Measurements from ENCODE around the gene EME2.
"Not testable (repeated sequence)": the region's sequence is repeated elsewhere in the genome, so short reads cannot be mapped to it uniquely, and the experiment has no call there.

Gene EME2

DNA sequence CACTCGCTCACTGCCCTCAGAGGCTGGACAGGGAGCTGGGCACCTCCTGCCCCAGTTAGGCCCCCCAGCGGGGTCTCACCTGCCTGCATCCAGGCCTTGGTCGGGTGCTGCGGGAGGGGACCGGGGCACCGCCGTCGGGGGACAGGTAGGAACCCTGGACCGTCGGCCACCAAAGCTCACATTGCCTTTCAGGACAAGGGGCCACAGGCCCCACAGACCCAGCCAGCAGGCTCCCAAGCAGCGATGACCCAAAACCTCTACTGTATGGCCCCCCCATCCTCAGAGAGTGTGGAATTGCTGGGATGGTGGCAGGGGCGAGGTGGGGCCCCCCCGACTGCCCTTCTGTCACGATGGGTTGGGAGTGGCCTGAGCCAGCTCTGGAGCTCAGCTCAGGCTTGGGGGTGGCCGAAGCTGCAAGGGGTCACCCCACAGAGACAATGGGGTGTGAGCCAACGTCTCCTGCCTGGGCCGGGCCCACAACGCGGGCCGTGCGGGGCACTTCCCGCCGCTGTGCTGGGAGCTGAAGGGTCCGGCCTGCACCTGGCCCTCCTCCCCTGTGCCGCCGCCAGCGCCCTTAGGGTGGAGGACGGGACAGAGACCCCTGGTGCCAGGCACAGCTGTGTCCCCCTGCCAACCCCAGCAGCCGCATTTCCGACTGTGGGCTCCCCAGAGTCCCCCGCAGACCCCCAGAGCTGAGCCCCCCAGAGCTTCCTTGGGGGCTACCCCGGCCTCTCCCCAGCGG lies 20.4 kb downstream of the EME2 start:
- no peak for DNase-seq

DNA sequence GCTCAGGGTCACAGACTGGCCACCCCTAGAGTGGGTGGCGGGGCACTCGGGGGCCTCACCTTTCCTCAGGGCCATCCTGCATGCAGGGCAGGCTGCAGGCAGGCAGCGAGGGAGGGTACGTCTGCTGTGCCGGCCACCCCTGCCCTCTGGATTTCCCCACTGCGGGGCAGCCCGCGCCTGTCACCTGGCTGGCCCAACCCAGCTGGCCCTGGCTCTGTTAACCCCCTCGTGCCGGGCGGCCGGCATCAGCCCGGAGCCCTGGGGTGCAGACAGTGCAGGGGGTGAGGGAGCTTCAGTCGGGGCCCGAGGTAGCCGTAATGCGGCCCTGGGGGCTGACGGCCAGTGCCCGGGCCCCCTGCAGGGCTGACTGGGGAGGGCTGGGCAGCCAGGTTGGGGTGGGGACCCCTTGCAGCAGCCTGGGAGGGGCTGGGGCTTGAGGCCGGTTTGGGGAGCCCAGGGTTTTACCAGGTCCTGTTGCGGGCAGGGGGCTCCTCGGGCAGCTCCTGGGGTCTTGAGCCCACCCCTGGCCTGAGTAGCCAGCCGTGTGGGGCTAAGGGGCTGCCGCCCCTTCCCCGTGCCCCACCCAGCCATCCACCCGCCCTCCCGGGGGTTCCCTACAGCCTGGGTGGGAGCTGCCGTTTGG lies 21.1 kb downstream of the EME2 start, which contains the start of gene IGFALS:
IGFALS (minus strand) TSS at position 128 of the 643 bp plus-strand sequence; CDS start at position 75, 53 bp downstream.
- DNase-seq: no peak

DNA sequence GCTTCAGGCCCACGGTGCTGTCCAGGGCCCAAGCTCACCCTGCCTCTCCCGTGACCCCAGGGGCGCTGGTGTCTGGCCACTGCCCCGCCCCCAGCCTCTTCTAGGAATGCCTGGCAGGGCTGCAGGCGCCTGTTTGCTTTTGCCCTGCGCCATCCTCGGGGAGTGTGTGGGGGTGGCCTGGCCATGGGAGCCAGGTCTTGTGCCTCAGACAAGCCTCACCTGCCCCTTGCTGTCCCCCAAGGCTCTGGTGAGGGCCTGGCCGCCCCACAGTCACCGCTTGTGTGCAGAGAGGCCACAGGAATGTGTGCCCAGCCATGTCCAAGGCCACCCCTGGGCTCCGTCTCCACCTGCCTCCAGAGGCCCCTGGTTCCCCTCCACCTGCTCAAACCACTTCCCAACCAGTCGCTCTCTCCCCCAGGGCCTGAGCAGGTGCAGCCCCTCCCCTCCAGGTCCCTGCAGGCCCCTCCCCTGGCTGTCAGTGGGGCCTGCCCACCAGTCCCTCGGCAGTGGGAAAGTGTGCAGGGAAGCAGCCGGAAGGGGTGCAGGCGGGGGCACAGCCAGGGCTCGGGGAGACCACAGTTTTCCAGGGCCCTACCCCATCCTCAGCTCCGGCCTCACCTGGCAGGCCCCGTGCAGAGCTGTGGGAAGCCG lies 21.7 kb downstream of the EME2 start:
- no peak for DNase-seq

DNA sequence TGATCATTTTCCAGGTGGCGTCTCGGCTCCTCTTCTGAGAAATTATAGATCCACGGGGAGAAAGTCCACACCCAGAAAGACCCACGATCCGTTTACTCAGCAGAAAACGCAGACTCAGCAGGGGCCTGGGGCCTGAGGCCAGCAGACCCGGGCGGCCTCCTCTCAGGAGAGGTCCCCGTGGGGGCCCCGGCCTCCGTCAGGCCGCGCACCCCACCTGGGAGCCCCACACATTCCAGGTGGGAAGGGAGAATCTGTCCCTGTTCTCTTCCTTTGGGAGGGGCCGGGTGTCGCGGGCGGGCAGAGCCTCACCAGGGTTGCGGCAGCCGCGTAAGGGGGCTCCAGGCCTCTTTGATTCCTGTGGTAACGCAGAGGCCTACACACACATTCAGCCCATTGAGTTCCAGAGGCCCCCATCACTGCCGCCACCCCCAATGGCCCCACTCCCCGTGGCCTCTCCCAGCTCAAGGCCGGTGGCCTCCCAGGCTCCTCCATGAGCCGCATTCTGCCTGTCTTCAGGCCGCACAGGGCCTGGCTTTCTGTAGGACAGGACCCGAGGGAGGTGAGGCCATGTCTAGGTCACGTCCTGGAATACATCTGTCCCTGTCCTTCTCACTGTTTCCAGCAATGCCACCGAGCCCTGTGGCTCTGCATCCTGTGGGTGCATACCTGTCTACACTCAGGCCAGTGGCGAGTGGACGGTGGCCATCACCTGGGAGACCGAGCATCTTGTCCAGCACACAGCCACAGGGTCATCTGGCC lies 22.5 kb downstream of the EME2 start:
- no peak for DNase-seq

DNA sequence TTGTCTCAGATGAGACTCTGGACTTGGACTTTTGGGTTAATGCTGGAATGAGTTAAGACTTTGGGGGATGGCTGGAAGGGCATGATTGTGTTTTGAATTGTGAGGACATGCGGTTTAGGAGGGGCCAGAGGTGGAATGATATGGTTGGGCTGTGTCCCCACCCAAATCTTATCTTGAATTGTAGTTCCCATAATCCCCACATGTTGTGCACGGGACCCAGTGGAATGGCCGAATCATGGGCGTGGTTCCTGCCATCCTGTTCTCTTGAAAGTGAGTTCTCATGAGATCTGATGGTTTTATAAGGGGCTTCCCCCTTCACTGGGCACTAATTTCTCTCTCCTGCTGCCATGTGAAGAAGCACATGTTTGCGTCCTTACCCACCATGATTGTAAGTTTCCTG lies 26.7 kb downstream of the EME2 start:
- DNase-seq: not testable (repeated sequence)

- no peak for DNase-seq
These were observed 28.1 kb downstream of the EME2 start for GRCh38 chr16:1800701-1801100.

DNA sequence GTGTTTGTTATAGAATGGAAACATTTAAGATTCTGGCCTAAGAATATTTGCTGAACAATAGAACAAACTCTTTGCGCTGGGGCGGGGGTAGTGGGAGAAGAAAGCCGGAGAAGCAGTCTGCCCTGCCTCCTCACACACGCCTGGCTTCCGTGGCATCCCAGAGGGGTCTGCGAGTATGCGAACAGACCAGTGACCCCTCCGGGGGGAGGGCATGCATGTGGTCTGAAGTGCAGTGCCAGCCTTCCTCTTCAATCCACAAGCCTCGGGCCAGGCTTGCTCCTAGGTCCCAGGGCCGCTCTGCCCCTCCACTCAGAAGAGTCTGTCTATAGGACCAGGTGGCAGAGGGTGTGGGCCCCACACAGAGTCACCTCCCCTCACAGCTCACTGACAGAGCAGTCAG lies 35.0 kb downstream of the EME2 start:
- DNase-seq: no peak

- no peak for DNase-seq
These were observed 36.1 kb downstream of the EME2 start for GRCh38 chr16:1808691-1809090.

- no peak for DNase-seq
These were observed 36.7 kb downstream of the EME2 start for GRCh38 chr16:1809281-1809801.

- no peak for DNase-seq
These were observed 37.5 kb downstream of the EME2 start for GRCh38 chr16:1810106-1810505.

DNA sequence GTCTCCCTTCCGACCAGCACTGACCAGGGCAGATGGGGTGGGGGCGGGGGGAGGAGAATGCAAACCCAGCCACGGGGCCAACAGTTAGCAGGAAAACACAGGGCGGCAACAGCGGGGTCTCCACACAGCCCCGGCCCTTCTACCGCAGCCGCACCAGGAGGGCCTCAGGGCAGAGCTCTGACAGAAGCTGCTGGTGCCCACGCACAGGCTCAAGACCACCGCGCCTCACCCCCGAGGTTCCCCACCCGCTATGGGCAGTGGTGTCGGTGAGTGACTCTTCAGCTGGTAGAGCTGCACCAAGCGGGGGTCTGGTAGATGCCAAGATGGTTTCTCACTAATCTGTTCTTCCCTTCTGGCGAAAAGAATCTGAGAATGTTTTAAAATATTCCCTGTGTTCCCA lies 37.9 kb downstream of the EME2 start:
- DNase-seq: no peak

- DNase-seq: peak; percentile 62
These were observed 40.1 kb downstream of the EME2 start for GRCh38 chr16:1812732-1813163.

- no peak for DNase-seq
These were observed 42.9 kb downstream of the EME2 start for GRCh38 chr16:1815461-1815860.

GRCh38 chr16:1816396-1817275 lies 44.0 kb downstream of the EME2 start:
- no peak for DNase-seq

DNA sequence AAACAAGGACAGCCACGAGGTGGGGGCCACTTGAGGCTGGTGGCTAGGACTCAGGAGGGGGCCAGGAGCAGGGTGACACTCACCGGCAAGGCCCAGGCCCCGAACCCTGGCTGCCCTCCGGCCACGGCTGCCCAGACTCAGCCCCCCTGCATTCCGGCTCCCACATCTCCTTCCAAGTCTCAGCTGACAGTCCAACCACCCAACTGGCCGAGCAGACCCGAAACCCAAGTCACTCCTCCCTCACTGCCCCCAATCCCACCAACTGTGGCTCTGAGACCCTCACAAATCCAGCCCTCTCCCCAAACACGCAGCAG lies 44.6 kb downstream of the EME2 start:
- DNase-seq: no peak

DNA sequence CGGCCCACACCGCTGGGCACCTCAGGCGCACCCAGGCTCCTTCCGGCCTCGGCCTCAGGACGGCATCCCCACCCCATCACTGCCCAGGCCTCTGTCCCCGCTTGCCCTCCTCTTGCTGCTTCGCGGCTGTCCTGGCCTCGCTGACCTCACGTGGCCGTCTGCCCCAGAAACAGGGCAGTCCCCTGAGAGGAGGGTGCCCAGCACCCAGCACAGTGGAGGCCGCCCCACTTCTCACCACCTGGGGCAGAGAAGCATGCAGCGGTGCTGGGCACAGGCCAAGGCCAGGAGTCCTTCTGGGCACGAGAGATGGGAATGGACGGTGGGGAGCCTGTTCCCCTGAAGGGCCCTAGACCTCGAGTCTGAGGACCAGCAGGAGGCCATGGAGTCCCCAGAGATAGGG lies 45.1 kb downstream of the EME2 start:
- no peak for DNase-seq

GRCh38 chr16:1818204-1818872 lies 45.7 kb downstream of the EME2 start:
- DNase-seq: no peak

DNA sequence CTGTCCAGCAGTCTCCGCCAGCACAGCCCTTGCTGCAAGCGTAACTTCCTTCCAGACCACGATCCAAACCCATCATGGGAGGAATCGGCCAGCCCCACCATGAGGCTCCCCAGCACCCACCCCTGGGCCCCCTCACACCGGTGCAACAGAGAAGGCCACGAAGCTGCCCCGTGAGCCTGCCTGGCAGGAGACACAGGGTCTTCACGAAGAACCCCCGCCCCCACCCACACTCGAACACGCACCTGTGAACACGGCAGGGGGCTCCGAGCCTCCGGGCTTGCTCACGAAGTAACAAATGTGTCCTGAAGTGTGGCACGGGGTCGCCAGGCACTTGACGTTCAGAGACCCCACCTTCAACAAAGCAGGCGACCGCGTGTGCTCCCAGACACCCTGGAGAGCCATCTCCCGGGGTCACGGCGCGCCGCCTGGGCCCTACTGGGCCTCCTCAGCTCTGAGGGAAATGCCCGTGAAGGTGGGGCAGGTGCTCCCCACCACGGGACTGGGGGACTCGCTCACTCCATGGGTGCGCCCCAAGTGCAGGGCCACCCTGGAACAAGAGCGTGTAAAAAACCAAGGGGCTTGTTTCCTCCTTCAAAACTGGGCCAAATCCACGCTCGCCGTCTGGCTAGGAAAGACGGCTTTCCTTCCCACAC lies 46.4 kb downstream of the EME2 start:
- no peak for DNase-seq

GRCh38 chr16:1819611-1820010 lies 47.0 kb downstream of the EME2 start:
- DNase-seq: no peak

GRCh38 chr16:1820096-1820945 lies 47.7 kb downstream of the EME2 start:
- no peak for DNase-seq

All from femur (tissue), 1 donor.